H1 (cell line): ENCODE data around the gene GDF15. TPM values are rescaled to one million over a fixed set of nuclear protein-coding genes. Genes with fewer than 3 reads are reported as not detected.

ENCODE experiments used
- BACH1 ChIP-seq: IDR thresholded peaks from 2 replicates; pipeline ENCODE4 v1.6.1; 2012; ENCODE audit warnings: low read length, improper control_type of control experiment
- EP300 ChIP-seq, 2 experiments: IDR thresholded peaks; 1 replicate in 1 of 2; 2 replicates in 1 of 2; pipeline ENCODE4 v1.6.1; 2011 to 2012; ENCODE audit warnings: low read depth in 2 of 2, low read length in 2 of 2, mild to moderate bottlenecking in 2 of 2, borderline replicate concordance in 1 of 2, inconsistent platforms in 1 of 2, moderate library complexity in 1 of 2
- ZNF274 ChIP-seq: IDR thresholded peaks from 2 replicates; pipeline ENCODE4 v1.7.0; 2012; ENCODE audit warnings: low read length, borderline replicate concordance; ENCODE audit errors: extremely low read depth
- polyA plus RNA-seq, 7 experiments: library from polyadenylated mRNA; depleted of rRNA in 3 of 7; stranded (reverse) in 5 of 7; unstranded in 2 of 7; fragments of >200 nt in 5 of 7; fragments of 200-250 nt in 2 of 7; gene quantifications; 1 replicate in 5 of 7; 2 replicates in 1 of 7; 4 replicates in 1 of 7; pipeline versions ENCODE4 v1.2.1 to v1.2.3, GENCODE V29; 2011 to 2013; ENCODE audit warnings: missing spikeins in 2 of 7, mixed read lengths in 2 of 7
- total RNA-seq: library from RNA; stranded (reverse); fragmentation: NEBNext Ultra II Directional; extraction: Animal tissue kit (Norgen Biotek cat#: 25700); gene quantifications from 2 replicates; pipeline ENCODE4 v1.2.1, GENCODE V29; 2021

GDF15 gene
- total and polyA plus RNA-seq, 2 of the 8 experiments (the other 6 are each of a cell fraction or from before 2014, with no cell fraction given) = 4.1 to 8.5 TPM

DNA sequence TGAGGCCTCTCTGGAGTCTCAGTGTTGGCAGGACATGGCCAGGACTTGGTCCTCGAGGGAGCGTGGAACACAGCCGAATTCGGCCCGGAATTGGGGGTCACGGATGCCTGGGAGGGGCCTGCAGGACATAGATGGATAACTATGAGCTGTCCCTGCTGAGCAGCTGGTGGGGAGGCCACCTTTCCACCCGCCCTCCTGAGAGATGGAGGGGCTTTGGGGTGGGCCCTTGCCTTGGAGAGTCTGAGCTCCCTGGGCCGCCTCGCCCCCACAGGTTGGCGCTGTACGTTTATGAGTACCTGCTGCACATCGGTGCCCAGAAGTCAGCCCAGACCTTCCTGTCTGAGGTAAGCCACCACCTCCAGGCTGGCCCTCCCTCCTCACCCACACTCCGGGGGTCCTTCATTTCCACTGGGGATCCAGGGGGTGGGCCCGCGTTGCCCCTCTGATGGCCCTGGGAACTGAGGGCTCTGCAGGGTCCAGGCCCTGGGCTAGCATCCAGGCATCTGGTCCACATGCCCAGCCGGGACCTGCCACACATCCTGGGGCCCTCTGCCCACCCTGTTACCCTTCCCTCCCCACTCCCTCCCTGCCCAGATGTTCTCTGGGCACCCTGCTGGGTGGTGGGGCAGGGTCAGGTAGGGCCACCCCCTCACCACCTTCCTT lies 41.3 kb downstream of the GDF15 start (continued):
- TF ChIP-seq ZNF274 = no peak
- no peak for TF ChIP-seq BACH1
- TF ChIP-seq EP300 (IDR thresholded peaks at IDR 0.05; ENCODE audit: borderline replicate concordance in 1 of 2, low read depth in 2 of 2, low read length in 2 of 2) = no peak
